Naive thymus-derived CD4-positive, alpha-beta T cell (primary cell): ENCODE data around the gene CRADD. TPM values are rescaled to one million over a fixed set of nuclear protein-coding genes. Genes with fewer than 3 reads are reported as not detected.

Experiments used
- ATAC-seq: fragments of 150-1000 bp; cut with Tn5 transposase; 2 replicates; pipeline ENCODE4 v1.10.0; 2021; ENCODE audit warnings: mild to moderate bottlenecking, moderate library complexity
- CTCF ChIA-PET: fragments of 350-600 bp; sonication (Branson Sonifier 250); formaldehyde crosslinking; loops from one replicate; lab custom pipeline; 2021; ENCODE audit warnings: antibody characterized with exemption; lab: Charles Lee
- POLR2A ChIA-PET: fragments of 350-600 bp; sonication (Branson Sonifier 250); formaldehyde crosslinking; loops from one replicate; lab custom pipeline; 2021; ENCODE audit warnings: antibody characterized with exemption, inconsistent platforms; lab: Charles Lee
- DNase-seq, 9 donors: peaks; one replicate each; pipeline versions ENCODE4 v3.0.0 to v3.0.0-alpha.2; 2020 to 2022; ENCODE audit warnings: mixed read lengths in 1 of 9
- H3K27ac ChIP-seq: one replicate; pipeline ENCODE4 v1.7.0; 2013; ENCODE audit warnings: mild to moderate bottlenecking, low read depth, low read length, moderate library complexity
- H3K27me3 ChIP-seq, 2 donors: one replicate each; pipeline ENCODE4 v1.7.0; 2013; ENCODE audit warnings: low read length in 2 of 2, mild to moderate bottlenecking in 2 of 2, moderate library complexity in 2 of 2; ENCODE audit not compliant: control insufficient read depth in 2 of 2, insufficient read depth in 2 of 2
- H3K36me3 ChIP-seq, 3 experiments: 1 replicate in 2 of 3; 2 replicates in 1 of 3; pipeline ENCODE4 v1.7.0; 2013; ENCODE audit warnings: low read length in 3 of 3, mild to moderate bottlenecking in 3 of 3, moderate library complexity in 1 of 3; ENCODE audit not compliant: insufficient read depth in 3 of 3, control insufficient read depth in 2 of 3
- H3K4me1 ChIP-seq, 2 donors: one replicate each; pipeline ENCODE4 v1.7.0; 2013; ENCODE audit warnings: low read length in 2 of 2, mild to moderate bottlenecking in 2 of 2, moderate library complexity in 1 of 2; ENCODE audit not compliant: control insufficient read depth in 2 of 2, insufficient read depth in 2 of 2
- H3K4me3 ChIP-seq: 2 replicates; pipeline ENCODE4 v1.7.0; 2013; ENCODE audit warnings: mild to moderate bottlenecking, low read length
- H3K9me3 ChIP-seq, 3 experiments: 1 replicate in 2 of 3; 2 replicates in 1 of 3; pipeline ENCODE4 v1.7.0; 2013; ENCODE audit warnings: low read length in 3 of 3; ENCODE audit not compliant: control insufficient read depth in 2 of 3
- H3K27ac Mint-ChIP-seq, 9 donors: one replicate each; pipeline ENCODE4 v1.8.0; 2020 to 2022; ENCODE audit warnings: mixed read lengths in 9 of 9, mild to moderate bottlenecking in 8 of 9, moderate library complexity in 5 of 9, inconsistent platforms in 2 of 9
- H3K27me3 Mint-ChIP-seq, 5 donors: one replicate each; pipeline ENCODE4 v1.8.0; 2021 to 2022; ENCODE audit warnings: mixed read lengths in 5 of 5, mild to moderate bottlenecking in 1 of 5
- H3K36me3 Mint-ChIP-seq, 5 donors: one replicate each; pipeline ENCODE4 v1.8.0; 2020 to 2022; ENCODE audit warnings: mixed read lengths in 5 of 5, mild to moderate bottlenecking in 3 of 5, inconsistent platforms in 1 of 5
- H3K4me1 Mint-ChIP-seq, 7 donors: one replicate each; pipeline ENCODE4 v1.8.0; 2020 to 2022; ENCODE audit warnings: mixed read lengths in 7 of 7, mild to moderate bottlenecking in 3 of 7, inconsistent platforms in 1 of 7
- H3K4me3 Mint-ChIP-seq, 10 donors: one replicate each; pipeline ENCODE4 v1.8.0; 2020 to 2022; ENCODE audit warnings: mild to moderate bottlenecking in 10 of 10, mixed read lengths in 10 of 10, moderate library complexity in 6 of 10, inconsistent platforms in 2 of 10
- H3K9me3 Mint-ChIP-seq, 11 donors: one replicate each; pipeline ENCODE4 v1.8.0; 2020 to 2022; ENCODE audit warnings: mixed read lengths in 11 of 11, mild to moderate bottlenecking in 4 of 11, inconsistent platforms in 1 of 11, moderate library complexity in 1 of 11
- intact Hi-C, 2 donors: fragments of 100-400 bp; cut with micrococcal nuclease; formaldehyde crosslinking; loops; one replicate each; pipeline ENCODE4 v1.15.1; 2023
- polyA plus RNA-seq, 2 donors: library from polyadenylated mRNA; unstranded; fragments of 300-500 nt; fragmentation: Illumina TruSeq; gene quantifications; one replicate each; pipeline ENCODE4 v1.2.3, GENCODE V29; 2021
- total RNA-seq, 6 experiments: library from RNA in 5 of 6; stranded (reverse) in 5 of 6; gene quantifications; 1 replicate in 5 of 6; 2 replicates in 1 of 6; pipeline ENCODE4 v1.2.3 and lab custom pipeline; 2021 to 2026

CRADD gene
- total and polyA plus RNA-seq, 7 experiments from 2014 or later = 11.4 to 17.1 (median 13.8) TPM

DNA sequence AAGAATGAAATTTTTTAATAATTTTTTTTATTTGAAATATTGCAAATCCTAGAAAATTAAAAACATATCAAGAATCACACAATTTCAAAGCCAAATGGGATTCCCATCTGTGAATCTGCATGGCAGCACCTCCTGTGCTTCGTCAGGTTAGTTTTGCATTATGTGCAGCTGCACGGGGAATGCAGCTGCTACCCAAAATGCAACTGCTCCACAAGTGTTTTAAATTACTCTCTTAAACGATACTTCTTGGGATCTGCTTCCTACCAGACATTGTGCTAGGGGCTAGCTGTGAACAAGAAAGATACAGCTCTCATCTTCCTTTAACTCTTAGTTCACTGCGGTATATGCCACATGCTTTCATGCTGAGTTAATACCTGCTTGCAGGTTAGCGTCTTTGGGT is 154.2 kb downstream of the CRADD start:
- H3K27ac Mint-ChIP-seq = peak overlapping the region in 1 of 9 donors; percentile 10
- H3K36me3 Mint-ChIP-seq = peaks cover 0 to 7% (median 6%) of the 10 kb centered on the region in 5 donors

GRCh38 chr12:93832131-93832530 is 155.0 kb downstream of the CRADD start:
- H3K27ac ChIP-seq = no peak overlapping the region
- Mint-ChIP-seq H3K4me1 (peaks cover 0 to 11% (median 4%) of the 10 kb centered on the region in 7 donors), H3K36me3 (peaks cover 0 to 12% (median 6%) of the 10 kb centered on the region in 5 donors), H3K27ac (no peak overlapping the region), H3K27me3 (no peaks in the 10 kb centered on the region), H3K9me3 (no peaks in the 10 kb centered on the region), H3K4me3 (no peak overlapping the region)
- DNase-seq (no peak), ATAC-seq (no peak)
- ChIA-PET POLR2A (no interaction called here), CTCF (no interaction called here)
- H3K36me3 ChIP-seq = no peaks in the 10 kb centered on the region
- no peaks in the 10 kb centered on the region for H3K4me1 ChIP-seq
- intact Hi-C loops = no loop called here
- no peaks in the 10 kb centered on the region for H3K9me3 ChIP-seq
- H3K27me3 ChIP-seq = no peaks in the 10 kb centered on the region
- H3K4me3 ChIP-seq = no peak overlapping the region

More for the DNA sequence above, 154.2 kb downstream of the CRADD start:
- ATAC-seq (no peak), DNase-seq (no peak)
- no peaks in the 10 kb centered on the region for H3K27me3 ChIP-seq
- H3K4me3 ChIP-seq = no peak overlapping the region
- Mint-ChIP-seq H3K4me3 (no peak overlapping the region), H3K4me1 (peaks cover 0 to 11% (median 4%) of the 10 kb centered on the region in 7 donors), H3K27me3 (no peaks in the 10 kb centered on the region), H3K9me3 (no peaks in the 10 kb centered on the region)
- H3K9me3 ChIP-seq = no peaks in the 10 kb centered on the region
- ChIA-PET CTCF (no interaction called here), POLR2A (no interaction called here)
- H3K36me3 ChIP-seq = no peaks in the 10 kb centered on the region
- H3K4me1 ChIP-seq = no peaks in the 10 kb centered on the region
- no peak overlapping the region for H3K27ac ChIP-seq
- intact Hi-C loops = no loop called here

GRCh38 chr12:93833946-93834345 is 156.8 kb downstream of the CRADD start:
- DNase-seq = no peak
- peaks cover 0 to 19% (median 12%) of the 10 kb centered on the region in 5 donors for H3K36me3 Mint-ChIP-seq
- no peaks in the 10 kb centered on the region for H3K27me3 Mint-ChIP-seq
- POLR2A ChIA-PET = no interaction called here
- H3K27me3 ChIP-seq = no peaks in the 10 kb centered on the region
- H3K27ac ChIP-seq = no peak overlapping the region
- H3K9me3 Mint-ChIP-seq = no peaks in the 10 kb centered on the region
- H3K27ac Mint-ChIP-seq = peak overlapping the region in 2 of 9 donors; percentile 21 to 43
- CTCF ChIA-PET = no interaction called here
- no peaks in the 10 kb centered on the region for H3K9me3 ChIP-seq
- no peaks in the 10 kb centered on the region for H3K4me1 ChIP-seq
- no peak for ATAC-seq
- no peaks in the 10 kb centered on the region for H3K36me3 ChIP-seq
- intact Hi-C loops = no loop called here
- no peak overlapping the region for H3K4me3 Mint-ChIP-seq
- peaks cover 0 to 8% (median 4%) of the 10 kb centered on the region in 7 donors for H3K4me1 Mint-ChIP-seq
- H3K4me3 ChIP-seq = no peak overlapping the region

GRCh38 chr12:93836620-93837260 is 159.6 kb downstream of the CRADD start:
- POLR2A ChIA-PET = interaction anchor here (1.0 kb wide), 1 partner anchor 12 kb away, joined by 3 read pairs; no protein-coding TSS in a partner anchor
- Histone ChIP-seq H3K4me1 (no peaks in the 10 kb centered on the region), H3K9me3 (no peaks in the 10 kb centered on the region), H3K27ac (no peak overlapping the region), H3K4me3 (no peak overlapping the region), H3K27me3 (no peaks in the 10 kb centered on the region), H3K36me3 (no peaks in the 10 kb centered on the region)
- peaks cover 0 to 34% (median 18%) of the 10 kb centered on the region in 5 donors for H3K36me3 Mint-ChIP-seq
- H3K9me3 Mint-ChIP-seq = no peaks in the 10 kb centered on the region
- DNase-seq (no peak), ATAC-seq (no peak)
- H3K27ac Mint-ChIP-seq = peak overlapping the region in 1 of 9 donors; percentile 43
- no peak overlapping the region for H3K4me3 Mint-ChIP-seq
- H3K27me3 Mint-ChIP-seq = no peaks in the 10 kb centered on the region
- H3K4me1 Mint-ChIP-seq = peaks cover 0 to 8% (median 2%) of the 10 kb centered on the region in 7 donors
- intact Hi-C loops = loop anchor here in 1 of 2 donors (5.0 kb wide), 1 partner anchor 109 kb away; no protein-coding TSS in a partner anchor
- CTCF ChIA-PET = no interaction called here

GRCh38 chr12:93838193-93838592 is 161.0 kb downstream of the CRADD start:
- ChIA-PET CTCF (interaction anchor here (0.6 kb wide), 3 partner anchors 286 to 336 kb away, joined by 3 to 4 read pairs (median 3); no protein-coding TSS in a partner anchor), POLR2A (no interaction called here)
- Mint-ChIP-seq H3K27me3 (no peaks in the 10 kb centered on the region), H3K36me3 (peaks cover 0 to 39% (median 24%) of the 10 kb centered on the region in 5 donors), H3K9me3 (no peaks in the 10 kb centered on the region), H3K4me3 (no peak overlapping the region), H3K4me1 (peaks cover 0 to 8% (median 2%) of the 10 kb centered on the region in 7 donors), H3K27ac (peak overlapping the region in 1 of 9 donors; percentile 48)
- Histone ChIP-seq H3K4me3 (no peak overlapping the region), H3K27me3 (no peaks in the 10 kb centered on the region), H3K27ac (no peak overlapping the region), H3K9me3 (no peaks in the 10 kb centered on the region), H3K36me3 (no peaks in the 10 kb centered on the region), H3K4me1 (no peaks in the 10 kb centered on the region)
- no peak for DNase-seq
- ATAC-seq = no peak
- intact Hi-C loops = loop anchor here in 1 of 2 donors (5.0 kb wide), 1 partner anchor 111 kb away; no protein-coding TSS in a partner anchor

DNA sequence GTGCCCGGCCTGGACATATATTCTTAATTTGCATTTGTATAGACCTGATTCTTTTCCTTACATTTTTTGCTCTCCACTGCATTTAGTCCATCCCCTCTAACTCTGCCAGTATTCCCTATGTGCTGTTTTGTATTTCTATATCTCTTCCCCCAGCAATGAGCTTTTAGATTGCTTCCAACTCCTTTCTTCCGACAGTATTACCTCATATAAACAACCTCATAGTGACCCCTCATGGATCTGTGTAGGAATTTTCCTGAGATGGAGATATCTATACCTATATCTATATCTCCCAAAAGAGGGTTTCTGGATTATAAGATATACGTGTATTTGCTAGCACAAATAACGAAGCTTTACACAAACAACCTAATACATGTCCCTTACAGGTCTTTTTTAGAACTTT is 161.9 kb downstream of the CRADD start:
- H3K4me1 ChIP-seq = no peaks in the 10 kb centered on the region
- intact Hi-C loops = loop anchor here in 1 of 2 donors (5.0 kb wide), 1 partner anchor 112 kb away; no protein-coding TSS in a partner anchor
- Mint-ChIP-seq H3K27ac (no peak overlapping the region), H3K36me3 (peaks cover 0 to 39% (median 24%) of the 10 kb centered on the region in 5 donors), H3K27me3 (no peaks in the 10 kb centered on the region), H3K9me3 (no peaks in the 10 kb centered on the region), H3K4me3 (no peak overlapping the region), H3K4me1 (peaks cover 0 to 8% (median 0%) of the 10 kb centered on the region in 7 donors)
- H3K36me3 ChIP-seq = no peaks in the 10 kb centered on the region
- POLR2A ChIA-PET = interaction anchor here (1.0 kb wide), 1 partner anchor 264 kb away, joined by 3 read pairs; no protein-coding TSS in a partner anchor
- no peaks in the 10 kb centered on the region for H3K9me3 ChIP-seq
- no peak overlapping the region for H3K27ac ChIP-seq
- ATAC-seq (no peak), DNase-seq (no peak)
- no peaks in the 10 kb centered on the region for H3K27me3 ChIP-seq
- CTCF ChIA-PET = interaction anchor here (0.6 kb wide), 2 partner anchors 307 to 337 kb away, joined by 3 read pairs; no protein-coding TSS in a partner anchor
- no peak overlapping the region for H3K4me3 ChIP-seq
